Right renal pelvis (tissue), 4 donors: ENCODE results near the gene KRT78. TPM values are rescaled to one million over a fixed set of nuclear protein-coding genes. Genes with fewer than 3 reads are reported as not detected.

Source experiments
- polyA plus RNA-seq, 4 donors: library from polyadenylated mRNA; unstranded; fragments of 120-200 nt; gene quantifications; one replicate each; pipeline ENCODE4 v1.2.1, GENCODE V29; 2013; ENCODE audit not compliant: insufficient read length in 4 of 4

The KRT78 gene
- polyA plus RNA-seq, 4 donors, result 0.05 TPM; not detected in 3

Other genes starting within 250 kb of the KRT78 start
- gene KRT72, start 247.5 kb downstream of the KRT78 start, polyA plus RNA-seq, result under 1 TPM in 1 of 4 donors, not detected in 3; 0.11 TPM
- not detected for gene KRT73, start 230.4 kb downstream of the KRT78 start, polyA plus RNA-seq
- gene KRT2, start 196.8 kb downstream of the KRT78 start, polyA plus RNA-seq, result not detected
- under 1 TPM; 0.07 to 0.43 (median 0.29) TPM for gene KRT1, start 168.6 kb downstream of the KRT78 start, polyA plus RNA-seq
- not detected for gene KRT77, start 145.5 kb downstream of the KRT78 start, polyA plus RNA-seq
- gene KRT76, start 71.6 kb downstream of the KRT78 start, polyA plus RNA-seq, result not detected
- gene KRT3, start 52.9 kb downstream of the KRT78 start, polyA plus RNA-seq, result not detected
- under 1 TPM; 0.28 to 0.58 (median 0.34) TPM for gene KRT4, start 34.9 kb downstream of the KRT78 start, polyA plus RNA-seq
- not detected for gene KRT79, start 14.7 kb downstream of the KRT78 start, polyA plus RNA-seq
- gene KRT8, start 56.1 kb upstream of the KRT78 start, polyA plus RNA-seq, result 100 to 1,000 TPM; 195 to 265 (median 248) TPM
- gene KRT18, start 100.1 kb upstream of the KRT78 start, polyA plus RNA-seq, result 100 to 1,000 TPM; 138 to 208 (median 175) TPM
- 100 to 1,000 TPM; 447 to 553 (median 503) TPM for gene EIF4B, start 157.5 kb upstream of the KRT78 start, polyA plus RNA-seq
- gene TNS2, start 201.1 kb upstream of the KRT78 start, polyA plus RNA-seq, result 100 to 1,000 TPM in 3 of 4 donors, 10 to 100 TPM in 1; 89.0 to 129 (median 105) TPM
- gene SPRYD3, start 230.4 kb upstream of the KRT78 start, polyA plus RNA-seq, result 10 to 100 TPM; 17.7 to 21.9 (median 20.8) TPM
- 10 to 100 TPM; 11.0 to 26.8 (median 12.7) TPM for gene IGFBP6, start 248.7 kb upstream of the KRT78 start, polyA plus RNA-seq